H9 (cell line): Measurements from ENCODE around the gene CDC123. TPM values are rescaled to one million over a fixed set of nuclear protein-coding genes. Genes with fewer than 3 reads are reported as not detected.

Experiments
- DNase-seq: peaks from one replicate; pipeline ENCODE4 v3.0.0-alpha.2; 2017
- H2AFZ ChIP-seq: one replicate; pipeline ENCODE4 v1.6.1; 2013; ENCODE audit warnings: mild to moderate bottlenecking, low read length, control low read depth, moderate library complexity
- H2AK5ac ChIP-seq: 2 replicates; pipeline ENCODE4 v1.6.1; 2013; ENCODE audit warnings: low read length, control low read depth, mixed read lengths; ENCODE audit not compliant: insufficient read length
- H2BK120ac ChIP-seq: one replicate; pipeline ENCODE4 v1.6.1; 2013; ENCODE audit warnings: low read depth, mild to moderate bottlenecking, low read length, control low read depth, inconsistent platforms; ENCODE audit not compliant: poor library complexity, severe bottlenecking
- H2BK12ac ChIP-seq: 2 replicates; pipeline ENCODE4 v1.6.1; 2013; ENCODE audit warnings: low read length, control low read depth, mixed read lengths, low read depth; ENCODE audit not compliant: insufficient read length
- H2BK15ac ChIP-seq: 2 replicates; pipeline ENCODE4 v1.6.1; 2013; ENCODE audit warnings: low read depth, low read length, control low read depth
- H2BK20ac ChIP-seq: one replicate; pipeline ENCODE4 v1.6.1; 2013; ENCODE audit warnings: low read depth, mild to moderate bottlenecking, low read length, control low read depth, inconsistent platforms; ENCODE audit not compliant: poor library complexity, severe bottlenecking
- H2BK5ac ChIP-seq: 2 replicates; pipeline ENCODE4 v1.6.1; 2013; ENCODE audit warnings: low read length, control low read depth, mixed read lengths; ENCODE audit not compliant: insufficient read length
- H3K14ac ChIP-seq: 2 replicates; pipeline ENCODE4 v1.6.1; 2013; ENCODE audit warnings: low read length, control low read depth; ENCODE audit not compliant: insufficient read depth
- H3K18ac ChIP-seq: 2 replicates; pipeline ENCODE4 v1.6.1; 2013; ENCODE audit warnings: low read depth, mild to moderate bottlenecking, mixed read lengths, low read length, control low read depth; ENCODE audit not compliant: insufficient read length
- H3K23ac ChIP-seq: 2 replicates; pipeline ENCODE4 v1.6.1; 2013; ENCODE audit warnings: low read length, control low read depth, mixed read lengths, low read depth; ENCODE audit not compliant: insufficient read length
- H3K23me2 ChIP-seq: 2 replicates; pipeline ENCODE4 v1.6.1; 2013; ENCODE audit warnings: low read depth, mild to moderate bottlenecking, mixed read lengths, low read length, control low read depth; ENCODE audit not compliant: insufficient read length, poor library complexity, severe bottlenecking
- H3K27ac ChIP-seq: 2 replicates; pipeline ENCODE4 v1.5.1; 2013; ENCODE audit warnings: low read length, control low read depth, mixed read lengths, low read depth; ENCODE audit not compliant: insufficient read length
- H3K27me3 ChIP-seq: 2 replicates; pipeline ENCODE4 v1.6.1; 2013; ENCODE audit warnings: low read length, control low read depth, inconsistent platforms; ENCODE audit not compliant: insufficient read depth
- H3K4ac ChIP-seq: 2 replicates; pipeline ENCODE4 v1.6.1; 2013; ENCODE audit warnings: low read depth, mild to moderate bottlenecking, control low read depth, inconsistent platforms, low read length, moderate library complexity
- H3K4me1 ChIP-seq: 2 replicates; pipeline ENCODE4 v1.6.1; 2013; ENCODE audit warnings: low read length, control low read depth, inconsistent platforms; ENCODE audit not compliant: insufficient read depth
- H3K4me2 ChIP-seq: 2 replicates; pipeline ENCODE4 v1.6.1; 2013; ENCODE audit warnings: low read length, control low read depth, mixed read lengths; ENCODE audit not compliant: insufficient read length, insufficient read depth
- H3K56ac ChIP-seq: 2 replicates; pipeline ENCODE4 v1.6.1; 2013; ENCODE audit warnings: low read depth, mild to moderate bottlenecking, mixed read lengths, low read length, control low read depth; ENCODE audit not compliant: insufficient read length
- H3K79me1 ChIP-seq: 2 replicates; pipeline ENCODE4 v1.6.1; 2013; ENCODE audit warnings: low read depth, mild to moderate bottlenecking, moderate library complexity, low read length, control low read depth, inconsistent platforms; ENCODE audit not compliant: insufficient read depth, poor library complexity, severe bottlenecking
- H3K79me2 ChIP-seq: 2 replicates; pipeline ENCODE4 v1.6.1; 2013; ENCODE audit warnings: low read length, control low read depth, inconsistent platforms; ENCODE audit not compliant: insufficient read depth
- H3K9ac ChIP-seq: 2 replicates; pipeline ENCODE4 v1.6.1; 2013; ENCODE audit warnings: low read length, control low read depth, mixed read lengths; ENCODE audit not compliant: insufficient read length; ENCODE audit errors: extremely low read depth
- H3K9me3 ChIP-seq: one replicate; pipeline ENCODE4 v1.6.1; 2013; ENCODE audit warnings: low read depth, low read length, inconsistent platforms; ENCODE audit not compliant: control insufficient read depth
- H3T11ph ChIP-seq: one replicate; pipeline ENCODE4 v1.6.1; 2013; ENCODE audit warnings: mild to moderate bottlenecking, low read length, control low read depth, inconsistent platforms
- H4K20me1 ChIP-seq: one replicate; pipeline ENCODE4 v1.6.1; 2013; ENCODE audit not compliant: control insufficient read depth, insufficient read length, insufficient read depth
- H4K5ac ChIP-seq: 2 replicates; pipeline ENCODE4 v1.6.1; 2013; ENCODE audit warnings: low read depth, mild to moderate bottlenecking, mixed read lengths, low read length, control low read depth; ENCODE audit not compliant: insufficient read length
- H4K8ac ChIP-seq: replicated peaks from 2 replicates; pipeline ENCODE4 v1.6.1; 2013; ENCODE audit warnings: low read length, control low read depth, mixed read lengths, low read depth; ENCODE audit not compliant: insufficient read length
- H4K91ac ChIP-seq: 2 replicates; pipeline ENCODE4 v1.6.1; 2013; ENCODE audit warnings: low read depth, mild to moderate bottlenecking, moderate library complexity, mixed read lengths, low read length, control low read depth; ENCODE audit not compliant: insufficient read length
- H3K27ac Mint-ChIP-seq, 3 experiments: 2 replicates in 2 of 3; 3 replicates in 1 of 3; pipeline ENCODE4 v1.8.0; 2020 to 2021; ENCODE audit warnings: mixed read lengths in 3 of 3, mild to moderate bottlenecking in 1 of 3, moderate library complexity in 1 of 3
- H3K27me3 Mint-ChIP-seq: 2 replicates; pipeline ENCODE4 v1.8.0; 2021; ENCODE audit warnings: low read depth, mild to moderate bottlenecking, moderate library complexity, mixed read lengths
- H3K36me3 Mint-ChIP-seq, 3 experiments: 2 replicates in 2 of 3; 3 replicates in 1 of 3; pipeline ENCODE4 v1.8.0; 2020 to 2021; ENCODE audit warnings: low read depth in 3 of 3, mixed read lengths in 3 of 3; ENCODE audit not compliant: insufficient read depth in 1 of 3
- H3K4me1 Mint-ChIP-seq, 2 experiments: 2 replicates each; pipeline ENCODE4 v1.8.0; 2020; ENCODE audit warnings: mixed read lengths in 2 of 2
- H3K4me3 Mint-ChIP-seq, 2 experiments: 2 replicates in 1 of 2; 3 replicates in 1 of 2; pipeline ENCODE4 v1.8.0; 2020 to 2021; ENCODE audit warnings: mild to moderate bottlenecking in 2 of 2, mixed read lengths in 2 of 2, moderate library complexity in 1 of 2
- H3K9me3 Mint-ChIP-seq, 2 experiments: 2 replicates in 1 of 2; 3 replicates in 1 of 2; pipeline ENCODE4 v1.8.0; 2020; ENCODE audit warnings: mild to moderate bottlenecking in 2 of 2, mixed read lengths in 2 of 2, moderate library complexity in 1 of 2
- CTCF ChIP-seq: fragments of 200-600 bp; sonication (generic); conservative IDR thresholded peaks from 3 replicates; pipeline ENCODE4 v1.8.0; 2021; ENCODE audit warnings: antibody characterized with exemption, mild to moderate bottlenecking
- WGBS: extraction: QIAGEN DNeasy Blood & Tissue Kit; methylation state at CpG from one replicate; pipeline ENCODE4 v1.1.7; 2013; ENCODE audit warnings: missing lambda C conversion rate, low lambda C conversion rate, mixed read lengths; ENCODE audit not compliant: insufficient read length; ENCODE audit errors: extremely low coverage; 5-methylcytosine and 5-hydroxymethylcytosine counted together
- total RNA-seq: library from RNA; stranded (reverse); gene quantifications from 2 replicates; pipeline ENCODE4 v1.2.1, GENCODE V29; 2021

CDC123 gene
- total RNA-seq, 1 experiment from 2014 or later, result 159 TPM

- Histone ChIP-seq H3K4ac (no peak overlapping the region), H4K8ac (no peak overlapping the region), H3K14ac (no peak overlapping the region), H4K20me1 (no peaks in the 10 kb centered on the region), H3K18ac (no peak overlapping the region), H3K23me2 (no peaks in the 10 kb centered on the region), H2AFZ (no peak overlapping the region), H2BK120ac (no peak overlapping the region), H3K79me2 (no peaks in the 10 kb centered on the region), H3K4me2 (peak overlapping the region; percentile 24), H3K23ac (no peak overlapping the region), H2BK12ac (no peak overlapping the region), H3K79me1 (no peaks in the 10 kb centered on the region), H4K91ac (no peak overlapping the region), H3K4me1 (peaks cover 9% of the 10 kb centered on the region; the same call in 1 of the 2 replicates), H2BK5ac (no peak overlapping the region), H2BK15ac (no peak overlapping the region), H2AK5ac (no peak overlapping the region), H3K27ac (peak overlapping the region; percentile 14), H2BK20ac (no peak overlapping the region), H3T11ph (no peak overlapping the region), H3K27me3 (no peaks in the 10 kb centered on the region), H3K9me3 (no peaks in the 10 kb centered on the region), H3K56ac (no peak overlapping the region), H4K5ac (no peak overlapping the region), H3K9ac (no peak overlapping the region)
- WGBS, result no CpG with 5 or more reads among the region's 13 CpGs
- H3K9me3 Mint-ChIP-seq, result no peaks in the 10 kb centered on the region
- no peaks in the 10 kb centered on the region for H3K27me3 Mint-ChIP-seq
- H3K4me3 Mint-ChIP-seq, result no peak overlapping the region; a peak in 1 of 5 replicates
- DNase-seq, result no peak
- H3K4me1 Mint-ChIP-seq, result peaks cover 23 to 27% of the 10 kb centered on the region in 2 experiments
- H3K27ac Mint-ChIP-seq, result peak overlapping the region; percentile 48 to 95 (median 57); a peak in 5 of 7 replicates
- peaks cover 17 to 67% (median 42%) of the 10 kb centered on the region in 3 experiments for H3K36me3 Mint-ChIP-seq
- TF ChIP-seq CTCF, result no peak
Observed at GRCh38 chr10:12181065-12181775, 14.8 kb upstream of the CDC123 start.
